C4-2B (cell line): ENCODE data around the gene TBL1XR1.

ENCODE experiments used
- CTCF ChIP-seq: fragments of 450-650 bp; conservative IDR thresholded peaks from 2 replicates; pipeline ENCODE4 v1.5.1; 2017; ENCODE audit warnings: mild to moderate bottlenecking
- ZFX ChIP-seq: fragments of 450-650 bp; IDR thresholded peaks from 2 replicates; pipeline ENCODE4 v1.6.1; 2017

- TF ChIP-seq CTCF (no peak), ZFX (no peak)
These were observed 28.9 kb downstream of the TBL1XR1 start for GRCh38 chr3:177168431-177168830.
